Fibroblast of villous mesenchyme (primary cell): ENCODE measurements around the gene GBX1. TPM values are rescaled to one million over a fixed set of nuclear protein-coding genes. Genes with fewer than 3 reads are reported as not detected.

Experiments used
- DNase-seq: peaks from one replicate; pipeline ENCODE4 v3.0.0-alpha.2; 2010; ENCODE audit warnings: low read depth
- H3K4me3 ChIP-seq: 2 replicates; pipeline ENCODE4 v1.5.1; 2011; ENCODE audit warnings: low read depth, mild to moderate bottlenecking, low read length
- total RNA-seq: library from RNA; depleted of rRNA; stranded (reverse); fragments of >200 nt; gene quantifications from 2 replicates; pipeline ENCODE4 v1.2.3, GENCODE V29; 2012
- TF ChIP-seq, protein P1 (sequence below): IDR thresholded peaks from 2 replicates; pipeline ENCODE4 v1.5.1; 2012; ENCODE audit warnings: low read depth, mild to moderate bottlenecking, low read length; ENCODE audit not compliant: insufficient read depth

The GBX1 gene
- total RNA-seq, 1 donor: not detected

DNA sequence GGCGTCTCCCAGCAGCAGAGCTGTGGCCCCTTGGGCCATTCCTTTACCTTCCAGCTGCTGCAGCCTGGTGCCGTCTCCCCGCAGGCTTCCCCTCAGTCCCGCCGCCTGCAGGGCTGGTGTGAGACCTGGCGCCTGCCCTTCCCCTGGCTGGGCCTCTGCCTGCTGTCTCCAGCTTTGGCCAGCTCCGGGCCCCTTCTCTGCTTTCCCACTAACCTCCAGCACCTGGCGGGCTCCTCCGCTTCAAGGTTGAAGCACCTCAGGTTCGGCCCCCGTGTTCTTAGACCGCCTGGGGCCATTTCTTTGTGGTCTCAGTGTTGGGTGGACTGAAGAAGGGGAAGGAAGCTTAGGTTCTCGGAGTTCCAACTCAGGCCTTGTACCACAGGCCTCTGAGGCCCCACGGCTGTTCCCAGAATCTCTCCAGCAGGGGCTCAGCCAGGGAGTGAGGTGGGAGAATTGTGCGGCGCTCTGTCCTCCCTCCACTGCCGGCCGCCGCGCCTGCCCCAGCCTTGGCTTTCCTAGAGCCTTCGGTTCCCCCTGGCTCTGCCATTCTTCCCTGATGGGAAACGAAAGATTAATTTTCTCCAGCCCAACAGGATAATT lies 30.3 kb downstream of the GBX1 start:
- TF ChIP-seq, protein P1, sequence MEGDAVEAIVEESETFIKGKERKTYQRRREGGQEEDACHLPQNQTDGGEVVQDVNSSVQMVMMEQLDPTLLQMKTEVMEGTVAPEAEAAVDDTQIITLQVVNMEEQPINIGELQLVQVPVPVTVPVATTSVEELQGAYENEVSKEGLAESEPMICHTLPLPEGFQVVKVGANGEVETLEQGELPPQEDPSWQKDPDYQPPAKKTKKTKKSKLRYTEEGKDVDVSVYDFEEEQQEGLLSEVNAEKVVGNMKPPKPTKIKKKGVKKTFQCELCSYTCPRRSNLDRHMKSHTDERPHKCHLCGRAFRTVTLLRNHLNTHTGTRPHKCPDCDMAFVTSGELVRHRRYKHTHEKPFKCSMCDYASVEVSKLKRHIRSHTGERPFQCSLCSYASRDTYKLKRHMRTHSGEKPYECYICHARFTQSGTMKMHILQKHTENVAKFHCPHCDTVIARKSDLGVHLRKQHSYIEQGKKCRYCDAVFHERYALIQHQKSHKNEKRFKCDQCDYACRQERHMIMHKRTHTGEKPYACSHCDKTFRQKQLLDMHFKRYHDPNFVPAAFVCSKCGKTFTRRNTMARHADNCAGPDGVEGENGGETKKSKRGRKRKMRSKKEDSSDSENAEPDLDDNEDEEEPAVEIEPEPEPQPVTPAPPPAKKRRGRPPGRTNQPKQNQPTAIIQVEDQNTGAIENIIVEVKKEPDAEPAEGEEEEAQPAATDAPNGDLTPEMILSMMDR: no peak
- no peak for DNase-seq

DNA sequence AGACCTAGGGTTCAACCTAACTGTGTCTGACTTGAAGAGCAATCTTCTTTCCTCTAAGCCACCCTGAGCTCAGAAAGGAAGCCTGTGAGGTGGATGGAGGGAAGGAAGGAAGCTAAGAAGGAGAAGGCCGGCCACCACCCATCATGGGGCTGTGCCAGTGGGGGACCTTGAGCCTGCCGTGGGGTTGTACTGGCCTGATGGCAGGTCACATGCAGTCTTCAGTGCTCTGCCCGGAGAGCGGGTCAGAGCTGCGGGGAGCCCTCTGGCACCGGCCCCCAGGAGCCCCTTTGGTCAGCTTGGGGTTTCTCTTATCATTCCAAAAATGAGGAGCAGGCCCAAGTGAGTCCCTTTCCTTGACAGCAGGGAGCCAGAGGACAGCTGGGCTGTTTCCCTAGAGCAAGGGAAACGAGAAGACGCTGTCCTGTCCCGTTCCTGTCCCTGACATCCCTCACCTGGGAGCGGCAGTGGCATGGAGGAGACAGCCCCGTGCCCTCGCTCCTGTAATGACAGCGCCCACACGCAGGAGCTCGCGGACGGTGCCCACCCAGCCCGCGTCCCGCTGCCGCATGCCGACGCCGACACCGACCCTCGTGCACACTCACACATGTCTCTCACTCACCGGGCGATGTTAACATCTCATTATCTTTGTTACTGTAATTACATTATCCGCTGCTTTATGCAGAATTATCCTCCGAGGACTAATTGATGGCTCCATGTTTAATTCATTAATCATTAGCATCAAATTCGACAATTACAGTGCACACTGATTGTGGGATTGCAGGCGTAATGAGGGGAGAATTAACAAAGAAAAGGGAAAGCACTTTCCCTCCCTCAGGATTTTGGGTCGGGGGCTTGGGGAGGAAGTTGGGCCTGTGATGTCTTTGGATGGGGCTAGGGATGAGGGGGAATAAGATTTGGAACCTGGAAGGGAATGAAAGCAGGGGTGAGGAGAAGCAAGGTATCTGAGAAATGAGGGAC lies 31.3 kb downstream of the GBX1 start:
- TF ChIP-seq, protein P1: no peak
- no peak for DNase-seq
- H3K4me3 ChIP-seq: no peak overlapping the region

More for the DNA sequence above, 30.3 kb downstream of the GBX1 start:
- H3K4me3 ChIP-seq: no peak overlapping the region

DNA sequence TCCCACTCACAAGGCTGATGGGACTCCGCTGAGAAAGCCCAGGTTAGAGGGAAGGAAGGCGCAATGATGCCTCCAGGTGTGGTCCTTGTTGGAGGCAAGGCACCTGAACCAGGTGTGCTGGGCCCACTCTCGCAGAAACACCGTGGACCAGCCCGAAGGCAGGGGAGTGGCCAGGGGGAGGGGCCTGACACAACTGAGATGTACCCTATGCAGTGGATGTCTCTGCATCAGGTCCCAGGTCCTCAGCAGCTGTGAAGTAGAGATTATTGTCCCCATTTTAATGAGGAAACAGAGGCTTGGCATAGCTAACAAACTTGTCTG lies 32.0 kb downstream of the GBX1 start:
- H3K4me3 ChIP-seq: no peak overlapping the region
- no peak for DNase-seq
- TF ChIP-seq, protein P1: no peak

DNA sequence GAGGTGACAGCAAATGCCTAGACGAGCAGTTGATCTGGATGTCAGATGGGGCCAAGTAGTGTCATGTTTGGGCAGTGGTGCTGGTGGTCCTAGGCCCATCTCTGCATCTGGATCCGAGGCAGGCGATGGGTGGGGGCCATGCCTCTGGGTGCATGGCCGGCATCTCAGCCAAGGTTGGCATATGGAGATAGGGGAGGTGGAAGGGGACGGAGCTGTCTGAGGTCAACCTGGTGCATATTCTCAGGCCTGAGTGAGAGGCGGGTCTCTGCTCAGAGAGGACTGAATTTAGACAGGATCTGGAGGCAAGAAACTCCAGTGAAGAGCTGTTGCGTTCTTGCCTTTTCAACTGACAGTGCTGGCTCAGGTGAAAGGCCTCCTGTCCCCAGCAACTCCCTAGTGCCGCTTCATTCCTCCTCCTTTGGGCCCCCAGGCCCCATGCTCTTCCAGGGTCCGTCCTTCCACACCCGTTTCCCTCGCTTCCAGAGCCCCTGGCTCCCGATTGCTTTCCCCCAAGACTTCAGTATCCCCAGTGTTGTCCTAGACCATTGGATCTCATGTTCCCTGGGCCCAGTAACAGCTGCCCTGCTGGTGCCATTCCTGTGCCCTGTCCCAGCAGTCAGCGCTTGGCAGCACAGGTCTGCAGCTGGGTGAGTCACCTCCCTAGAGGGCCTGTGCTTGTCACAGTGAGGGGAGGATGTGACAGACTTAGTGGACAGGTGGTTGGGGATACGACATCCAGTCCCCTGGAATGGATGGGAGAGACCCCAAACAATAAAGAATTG lies 32.6 kb downstream of the GBX1 start:
- DNase-seq: no peak
- TF ChIP-seq, protein P1: no peak
- H3K4me3 ChIP-seq: no peak overlapping the region

DNA sequence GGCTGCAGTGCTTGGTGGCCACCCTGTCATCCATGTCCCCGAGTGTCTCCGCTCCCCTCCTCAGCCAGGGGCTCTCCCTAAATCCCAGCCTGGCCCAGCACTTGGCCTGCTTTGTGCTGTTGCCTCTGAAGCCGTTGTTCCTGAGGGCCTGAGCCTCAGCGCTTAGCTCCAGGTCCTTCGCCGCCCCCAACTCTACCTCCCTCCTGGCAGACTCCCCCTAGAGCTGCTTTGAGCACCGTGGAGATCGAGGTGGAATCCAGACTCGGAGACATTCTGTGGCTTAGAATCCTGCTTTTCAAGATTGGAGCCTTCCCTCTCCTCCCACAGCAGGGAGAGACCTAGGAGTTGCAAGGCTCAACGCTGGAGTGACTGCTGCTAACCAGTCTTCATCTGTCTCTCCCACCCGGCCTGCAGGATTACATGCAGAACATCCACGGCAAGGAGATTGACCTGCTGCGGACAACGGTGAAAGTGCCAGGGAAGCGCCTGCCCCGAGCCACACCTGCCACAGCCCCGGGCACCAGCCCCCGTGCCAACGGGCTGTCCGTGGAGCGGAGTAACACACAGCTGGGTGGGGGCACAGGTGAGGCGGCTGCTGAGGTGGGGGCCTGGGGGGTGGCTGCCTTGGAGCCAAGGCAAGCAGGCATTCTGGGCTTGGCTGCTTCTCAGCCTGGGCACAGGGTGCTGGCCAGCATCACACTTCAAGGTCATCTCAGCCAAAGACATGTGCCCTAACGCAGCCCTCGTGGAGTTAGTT lies 33.3 kb downstream of the GBX1 start:
- H3K4me3 ChIP-seq: no peak overlapping the region
- TF ChIP-seq, protein P1: no peak
- no peak for DNase-seq
